ENCODE results near the gene R3HDML.

DNA sequence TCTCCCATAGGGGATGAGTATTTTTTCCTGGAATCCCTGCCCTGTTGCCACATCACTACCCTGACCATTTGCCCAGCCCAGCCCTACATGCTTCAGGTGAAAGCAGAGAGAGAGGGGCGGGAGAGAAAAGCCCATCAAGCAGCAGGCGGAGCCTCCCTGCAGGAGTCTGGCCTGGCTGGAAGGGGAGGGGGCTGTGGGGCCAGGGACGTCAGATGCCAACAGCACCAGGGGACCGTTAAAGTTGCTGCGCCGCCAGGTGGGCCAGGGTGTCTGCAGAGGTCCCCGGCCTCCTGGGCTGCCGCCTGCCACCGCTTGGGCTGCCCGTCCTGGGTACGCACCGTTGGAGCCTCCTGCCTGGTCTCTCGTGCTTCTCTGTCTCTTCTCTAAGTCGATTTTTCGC lies 757 bp upstream of the R3HDML start:
- no peak for TF ChIP-seq POLR2A (IDR thresholded peaks at IDR 0.05)
- TF ChIP-seq, protein P1, sequence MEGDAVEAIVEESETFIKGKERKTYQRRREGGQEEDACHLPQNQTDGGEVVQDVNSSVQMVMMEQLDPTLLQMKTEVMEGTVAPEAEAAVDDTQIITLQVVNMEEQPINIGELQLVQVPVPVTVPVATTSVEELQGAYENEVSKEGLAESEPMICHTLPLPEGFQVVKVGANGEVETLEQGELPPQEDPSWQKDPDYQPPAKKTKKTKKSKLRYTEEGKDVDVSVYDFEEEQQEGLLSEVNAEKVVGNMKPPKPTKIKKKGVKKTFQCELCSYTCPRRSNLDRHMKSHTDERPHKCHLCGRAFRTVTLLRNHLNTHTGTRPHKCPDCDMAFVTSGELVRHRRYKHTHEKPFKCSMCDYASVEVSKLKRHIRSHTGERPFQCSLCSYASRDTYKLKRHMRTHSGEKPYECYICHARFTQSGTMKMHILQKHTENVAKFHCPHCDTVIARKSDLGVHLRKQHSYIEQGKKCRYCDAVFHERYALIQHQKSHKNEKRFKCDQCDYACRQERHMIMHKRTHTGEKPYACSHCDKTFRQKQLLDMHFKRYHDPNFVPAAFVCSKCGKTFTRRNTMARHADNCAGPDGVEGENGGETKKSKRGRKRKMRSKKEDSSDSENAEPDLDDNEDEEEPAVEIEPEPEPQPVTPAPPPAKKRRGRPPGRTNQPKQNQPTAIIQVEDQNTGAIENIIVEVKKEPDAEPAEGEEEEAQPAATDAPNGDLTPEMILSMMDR (IDR thresholded peaks at IDR 0.05 in 4 of 5, conservative IDR thresholded peaks at IDR 0.05 in 1 of 5) = no peak
